ENCODE results near the gene ASIC3. TPM values are rescaled to one million over a fixed set of nuclear protein-coding genes. Genes with fewer than 3 reads are reported as not detected.

The ASIC3 gene
- total and polyA plus RNA-seq, 2 experiments from 2014 or later = 0.26 to 1.1 TPM

- in situ Hi-C loops (cut with MboI) = no loop called here
- Histone ChIP-seq H3K36me3 (ENCODE audit: low read depth) (no peaks in the 10 kb centered on the region), H3K27me3 (replicated peaks; ENCODE audit: insufficient read depth) (no peaks in the 10 kb centered on the region), H3F3A (ENCODE audit: insufficient read depth) (peaks cover 12% of the 10 kb centered on the region), H4K20me1 (ENCODE audit: insufficient read depth) (no peaks in the 10 kb centered on the region), H3K4me2 (ENCODE audit: unreplicated experiment) (no peak overlapping the region), H3K4me3 (no peak overlapping the region), H3K79me2 (ENCODE audit: insufficient read depth) (peaks cover 26% of the 10 kb centered on the region), H2AFZ (no peak overlapping the region), H3K4me1 (ENCODE audit: insufficient read depth) (peaks cover 16% of the 10 kb centered on the region), H3K9me3 (ENCODE audit: low read depth) (no peaks in the 10 kb centered on the region), H3K9ac (no peak overlapping the region), H3K9me2 (ENCODE audit: insufficient read depth) (no peaks in the 10 kb centered on the region), H3K27ac (no peak overlapping the region)
- 89 to 92% methylated on average over 5 of the region's 5 CpGs for WGBS, 2 experiments (ENCODE audit: low coverage in 1 of 2, low lambda C conversion rate in 2 of 2, missing lambda C conversion rate in 2 of 2)
- TF ChIP-seq EZH2phosphoT487 (IDR thresholded peaks at IDR 0.05; ENCODE audit: insufficient read depth, low read depth) (no peak), EZH2 (IDR thresholded peaks at IDR 0.05; ENCODE audit: insufficient read depth, poor library complexity, severe bottlenecking) (no peak)
- DNase-seq = no peak
Observed at GRCh38 chr7:151033864-151034249, 14.5 kb upstream of the ASIC3 start.

GRCh38 chr7:151034312-151035025, 13.9 kb upstream of the ASIC3 start:
- no peaks in the 10 kb centered on the region for H3K9me2 ChIP-seq (ENCODE audit: insufficient read depth)
- no peak overlapping the region for H3K4me3 ChIP-seq
- peaks cover 19% of the 10 kb centered on the region for H3K79me2 ChIP-seq (ENCODE audit: insufficient read depth)
- H3K27ac ChIP-seq = no peak overlapping the region
- peaks cover 16% of the 10 kb centered on the region for H3K4me1 ChIP-seq (ENCODE audit: insufficient read depth)
- H4K20me1 ChIP-seq (ENCODE audit: insufficient read depth) = no peaks in the 10 kb centered on the region
- no peak for TF ChIP-seq EZH2phosphoT487 (IDR thresholded peaks at IDR 0.05; ENCODE audit: insufficient read depth, low read depth)
- TF ChIP-seq EZH2 (IDR thresholded peaks at IDR 0.05; ENCODE audit: insufficient read depth, poor library complexity, severe bottlenecking) = no peak
- in situ Hi-C loops (cut with MboI) = no loop called here
- no peaks in the 10 kb centered on the region for H3K27me3 ChIP-seq (replicated peaks; ENCODE audit: insufficient read depth)
- 88% methylated on average over 21 of the region's 21 CpGs for WGBS, 2 experiments (ENCODE audit: low coverage in 1 of 2, low lambda C conversion rate in 2 of 2, missing lambda C conversion rate in 2 of 2)
- H3K9ac ChIP-seq = no peak overlapping the region
- no peaks in the 10 kb centered on the region for H3K36me3 ChIP-seq (ENCODE audit: low read depth)
- no peak overlapping the region for H2AFZ ChIP-seq
- DNase-seq = no peak
- peaks cover 12% of the 10 kb centered on the region for H3F3A ChIP-seq (ENCODE audit: insufficient read depth)
- H3K9me3 ChIP-seq (ENCODE audit: low read depth) = no peaks in the 10 kb centered on the region
- H3K4me2 ChIP-seq (ENCODE audit: unreplicated experiment) = no peak overlapping the region

GRCh38 chr7:151035026-151035717, 13.2 kb upstream of the ASIC3 start:
- Histone ChIP-seq H3K4me3 (no peak overlapping the region), H3K4me1 (ENCODE audit: insufficient read depth) (peaks cover 18% of the 10 kb centered on the region), H3K9me3 (ENCODE audit: low read depth) (no peaks in the 10 kb centered on the region), H3F3A (ENCODE audit: insufficient read depth) (peaks cover 12% of the 10 kb centered on the region), H3K79me2 (ENCODE audit: insufficient read depth) (peaks cover 12% of the 10 kb centered on the region; the same call in 1 of the 2 replicates), H2AFZ (no peak overlapping the region), H4K20me1 (ENCODE audit: insufficient read depth) (no peaks in the 10 kb centered on the region), H3K36me3 (ENCODE audit: low read depth) (no peaks in the 10 kb centered on the region), H3K9ac (no peak overlapping the region), H3K27me3 (replicated peaks; ENCODE audit: insufficient read depth) (no peaks in the 10 kb centered on the region), H3K4me2 (ENCODE audit: unreplicated experiment) (no peak overlapping the region), H3K9me2 (ENCODE audit: insufficient read depth) (no peaks in the 10 kb centered on the region), H3K27ac (no peak overlapping the region)
- WGBS, 2 experiments (ENCODE audit: low coverage in 1 of 2, low lambda C conversion rate in 2 of 2, missing lambda C conversion rate in 2 of 2) = 80 to 84% methylated on average over 21 of the region's 21 CpGs
- in situ Hi-C loops (cut with MboI) = no loop called here
- no peak for DNase-seq
- no peak for TF ChIP-seq EZH2phosphoT487 (IDR thresholded peaks at IDR 0.05; ENCODE audit: insufficient read depth, low read depth)
- TF ChIP-seq EZH2 (IDR thresholded peaks at IDR 0.05; ENCODE audit: insufficient read depth, poor library complexity, severe bottlenecking) = no peak

GRCh38 chr7:151035902-151036301, 12.4 kb upstream of the ASIC3 start:
- Histone ChIP-seq H3K9me3 (ENCODE audit: low read depth) (no peaks in the 10 kb centered on the region), H3K4me3 (no peak overlapping the region), H2AFZ (no peak overlapping the region), H3F3A (ENCODE audit: insufficient read depth) (peaks cover 12% of the 10 kb centered on the region), H3K4me1 (ENCODE audit: insufficient read depth) (peaks cover 18% of the 10 kb centered on the region), H3K27ac (no peak overlapping the region), H4K20me1 (ENCODE audit: insufficient read depth) (no peaks in the 10 kb centered on the region), H3K4me2 (ENCODE audit: unreplicated experiment) (no peak overlapping the region), H3K9me2 (ENCODE audit: insufficient read depth) (no peaks in the 10 kb centered on the region), H3K9ac (no peak overlapping the region), H3K27me3 (replicated peaks; ENCODE audit: insufficient read depth) (no peaks in the 10 kb centered on the region), H3K36me3 (ENCODE audit: low read depth) (no peaks in the 10 kb centered on the region), H3K79me2 (ENCODE audit: insufficient read depth) (peaks cover 8% of the 10 kb centered on the region; the same call in 1 of the 2 replicates)
- WGBS, 2 experiments (ENCODE audit: low coverage in 1 of 2, low lambda C conversion rate in 2 of 2, missing lambda C conversion rate in 2 of 2) = 87 to 88% methylated on average over 14 to 17 of the region's 17 CpGs
- in situ Hi-C loops (cut with MboI) = no loop called here
- DNase-seq = no peak
- TF ChIP-seq EZH2phosphoT487 (IDR thresholded peaks at IDR 0.05; ENCODE audit: insufficient read depth, low read depth) = no peak
- no peak for TF ChIP-seq EZH2 (IDR thresholded peaks at IDR 0.05; ENCODE audit: insufficient read depth, poor library complexity, severe bottlenecking)

Data from GM23248 (cell line).